OCI-LY7 (cell line): ENCODE measurements around the gene NUP210. TPM values are rescaled to one million over a fixed set of nuclear protein-coding genes. Genes with fewer than 3 reads are reported as not detected.

Source experiments
- BruUV-seq: library from RNA; stranded (reverse); fragments of 400-500 nt; replicated peaks from 2 replicates; lab custom pipeline; 2021; lab: Mats Ljungman, UMichigan
- CTCF ChIA-PET: fragments of 300-600 bp; sonication (Branson Sonifier 250); formaldehyde crosslinking; loops from one replicate; lab custom pipeline; 2022; ENCODE audit warnings: antibody characterized with exemption; ENCODE audit not compliant: unreplicated experiment; lab: Charles Lee
- POLR2A ChIA-PET: fragments of 300-600 bp; sonication (Branson Sonifier 250); formaldehyde crosslinking; loops from one replicate; lab custom pipeline; 2022; ENCODE audit warnings: antibody characterized with exemption; lab: Charles Lee
- DNase-seq: peaks from one replicate; pipeline ENCODE4 v3.0.0-alpha.2; 2015; ENCODE audit warnings: low spot score
- H2AFZ ChIP-seq: fragments of 200-600 bp; sonication (generic), shearing (Covaris generic); 2 replicates; pipeline ENCODE4 v1.6.1; 2014; ENCODE audit warnings: mild to moderate bottlenecking, antibody characterized with exemption, low read length, moderate library complexity
- H3K27ac ChIP-seq: fragments of 200-600 bp; sonication (generic); 2 replicates; pipeline ENCODE4 v1.5.1; 2014; ENCODE audit warnings: mixed run types, low read depth, mild to moderate bottlenecking, moderate library complexity, low read length, inconsistent platforms; ENCODE audit not compliant: poor library complexity, severe bottlenecking
- H3K36me3 ChIP-seq: fragments of 200-600 bp; sonication (generic); 2 replicates; pipeline ENCODE4 v1.6.1; 2014; ENCODE audit warnings: mild to moderate bottlenecking, antibody characterized with exemption, low read length, moderate library complexity, mixed read lengths; ENCODE audit not compliant: insufficient read depth
- H3K4me1 ChIP-seq: fragments of 200-600 bp; sonication (generic); 2 replicates; pipeline ENCODE4 v1.5.1; 2014; ENCODE audit warnings: mild to moderate bottlenecking, low read length; ENCODE audit not compliant: insufficient read depth, poor library complexity, severe bottlenecking
- H3K4me2 ChIP-seq: fragments of 200-600 bp; sonication (generic); 2 replicates; pipeline ENCODE4 v1.6.1; 2014; ENCODE audit warnings: mild to moderate bottlenecking, low read length
- H3K4me3 ChIP-seq: fragments of 200-600 bp; sonication (generic); 2 replicates; pipeline ENCODE4 v1.5.1; 2014; ENCODE audit warnings: mild to moderate bottlenecking, low read depth, low read length; ENCODE audit not compliant: poor library complexity, severe bottlenecking
- H3K79me2 ChIP-seq: fragments of 200-600 bp; sonication (generic); 2 replicates; pipeline ENCODE4 v1.6.1; 2016; ENCODE audit warnings: low read depth, mild to moderate bottlenecking, low read length, moderate library complexity, mixed read lengths; ENCODE audit not compliant: insufficient read depth
- H3K9me2 ChIP-seq: fragments of 200-600 bp; sonication (generic); 2 replicates; pipeline ENCODE4 v1.6.1; 2016; ENCODE audit warnings: mild to moderate bottlenecking, low read length, mixed read lengths; ENCODE audit not compliant: insufficient read depth
- H3K9me3 ChIP-seq: fragments of 200-600 bp; sonication (generic); 2 replicates; pipeline ENCODE4 v1.6.1; 2014; ENCODE audit warnings: mild to moderate bottlenecking, mixed run types, low read length, mixed read lengths
- H4K20me1 ChIP-seq: fragments of 200-600 bp; sonication (generic); 2 replicates; pipeline ENCODE4 v1.6.1; 2014; ENCODE audit warnings: mild to moderate bottlenecking, antibody characterized with exemption, low read length, moderate library complexity, mixed read lengths; ENCODE audit not compliant: insufficient read depth
- CTCF ChIP-seq: fragments of 200-600 bp; sonication (generic); conservative IDR thresholded peaks from 2 replicates; pipeline ENCODE4 v1.5.1; 2014; ENCODE audit warnings: mild to moderate bottlenecking, antibody characterized with exemption, low read length, moderate library complexity, mixed read lengths
- EZH2phosphoT487 ChIP-seq: fragments of 200-600 bp; sonication (generic); IDR thresholded peaks from 2 replicates; pipeline ENCODE4 v1.6.1; 2018; ENCODE audit warnings: low read depth, borderline replicate concordance, mild to moderate bottlenecking, mixed run types, antibody characterized with exemption, low read length, moderate library complexity, mixed read lengths
- intact Hi-C: fragments of 100-400 bp; cut with micrococcal nuclease; formaldehyde crosslinking; loops from one replicate; pipeline ENCODE4 v1.10.0; 2022; ENCODE audit not compliant: unreplicated experiment
- total RNA-seq, 2 experiments: library from RNA; depleted of rRNA in 1 of 2; stranded (reverse); fragments of >200 nt in 1 of 2; shearing (Covaris generic) in 1 of 2; gene quantifications; 2 replicates each; pipeline ENCODE4 v1.2.3, GENCODE V29; 2014 to 2022

The NUP210 gene
- total RNA-seq, 2 experiments from 2014 or later, result 195 to 232 TPM

- Histone ChIP-seq H3K27ac (no peak overlapping the region), H3K4me3 (no peak overlapping the region), H3K79me2 (no peaks in the 10 kb centered on the region), H2AFZ (no peak overlapping the region), H3K9me3 (no peaks in the 10 kb centered on the region), H3K9me2 (no peaks in the 10 kb centered on the region), H4K20me1 (no peaks in the 10 kb centered on the region), H3K4me2 (no peak overlapping the region), H3K4me1 (no peaks in the 10 kb centered on the region), H3K36me3 (no peaks in the 10 kb centered on the region)
- no peak for TF ChIP-seq CTCF
- TF ChIP-seq EZH2phosphoT487, result no peak
- no peak for DNase-seq
- POLR2A ChIA-PET, result no interaction called here
- BruUV-seq, result no TSS peak
- intact Hi-C loops, result no loop called here
- CTCF ChIA-PET, result no interaction called here
Observed at GRCh38 chr3:13277860-13278531, 142.1 kb downstream of the NUP210 start.

GRCh38 chr3:13277196-13277813 lies 142.8 kb downstream of the NUP210 start:
- no peaks in the 10 kb centered on the region for H3K4me1 ChIP-seq
- no TSS peak for BruUV-seq
- no peak overlapping the region for H2AFZ ChIP-seq
- H4K20me1 ChIP-seq, result no peaks in the 10 kb centered on the region
- no peaks in the 10 kb centered on the region for H3K79me2 ChIP-seq
- DNase-seq, result no peak
- H3K9me3 ChIP-seq, result no peaks in the 10 kb centered on the region
- no peak overlapping the region for H3K4me2 ChIP-seq
- ChIA-PET POLR2A (interaction anchor here (0.7 kb wide), 1 partner anchor 77 kb away, joined by 4 read pairs; no protein-coding TSS in a partner anchor), CTCF (no interaction called here)
- no peaks in the 10 kb centered on the region for H3K9me2 ChIP-seq
- H3K4me3 ChIP-seq, result no peak overlapping the region
- intact Hi-C loops, result no loop called here
- H3K27ac ChIP-seq, result no peak overlapping the region
- TF ChIP-seq CTCF, result no peak
- no peak for TF ChIP-seq EZH2phosphoT487
- no peaks in the 10 kb centered on the region for H3K36me3 ChIP-seq
